Measurements from ENCODE around the gene CDK4.

DNA sequence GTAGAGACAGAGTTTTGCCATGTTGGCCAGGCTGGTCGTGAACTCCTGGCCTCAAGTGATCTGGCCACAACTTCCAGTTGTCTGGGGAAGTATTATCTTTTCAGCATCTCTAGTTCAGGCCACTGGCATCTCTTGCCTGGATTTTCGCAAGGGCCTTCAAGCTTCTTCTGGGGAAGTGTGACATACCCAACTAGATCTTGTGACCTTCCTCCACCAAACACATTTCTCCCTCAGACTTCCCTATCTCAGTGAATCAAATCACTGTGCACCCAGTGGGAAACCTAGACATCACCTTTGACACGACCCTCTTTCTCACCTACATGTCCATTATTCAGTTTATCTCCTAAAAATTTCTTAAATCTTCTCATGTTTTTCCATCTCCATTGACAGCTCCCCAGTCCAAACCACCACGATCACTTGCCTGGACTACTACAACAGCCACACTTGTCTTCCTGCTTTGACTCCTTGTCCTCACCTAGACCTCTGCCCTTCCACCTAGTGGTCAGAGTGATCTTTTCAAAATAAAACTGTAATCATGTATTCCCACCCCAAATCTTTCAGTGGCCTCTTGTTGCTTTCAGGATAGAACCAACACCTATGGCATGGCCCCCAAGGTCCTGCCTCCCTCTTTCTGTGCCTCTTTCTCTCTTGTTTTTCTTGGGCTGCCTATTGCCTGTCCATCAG is 23.6 kb upstream of the CDK4 start:
- TF ChIP-seq, protein P1, sequence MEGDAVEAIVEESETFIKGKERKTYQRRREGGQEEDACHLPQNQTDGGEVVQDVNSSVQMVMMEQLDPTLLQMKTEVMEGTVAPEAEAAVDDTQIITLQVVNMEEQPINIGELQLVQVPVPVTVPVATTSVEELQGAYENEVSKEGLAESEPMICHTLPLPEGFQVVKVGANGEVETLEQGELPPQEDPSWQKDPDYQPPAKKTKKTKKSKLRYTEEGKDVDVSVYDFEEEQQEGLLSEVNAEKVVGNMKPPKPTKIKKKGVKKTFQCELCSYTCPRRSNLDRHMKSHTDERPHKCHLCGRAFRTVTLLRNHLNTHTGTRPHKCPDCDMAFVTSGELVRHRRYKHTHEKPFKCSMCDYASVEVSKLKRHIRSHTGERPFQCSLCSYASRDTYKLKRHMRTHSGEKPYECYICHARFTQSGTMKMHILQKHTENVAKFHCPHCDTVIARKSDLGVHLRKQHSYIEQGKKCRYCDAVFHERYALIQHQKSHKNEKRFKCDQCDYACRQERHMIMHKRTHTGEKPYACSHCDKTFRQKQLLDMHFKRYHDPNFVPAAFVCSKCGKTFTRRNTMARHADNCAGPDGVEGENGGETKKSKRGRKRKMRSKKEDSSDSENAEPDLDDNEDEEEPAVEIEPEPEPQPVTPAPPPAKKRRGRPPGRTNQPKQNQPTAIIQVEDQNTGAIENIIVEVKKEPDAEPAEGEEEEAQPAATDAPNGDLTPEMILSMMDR (IDR thresholded peaks at IDR 0.05 in 8 of 11, conservative IDR thresholded peaks at IDR 0.05 in 3 of 11): no peak
- no peak for TF ChIP-seq POLR2A (IDR thresholded peaks at IDR 0.05)

Data from spleen (tissue), 7 donors.